GM23338 (cell line): ENCODE results near the gene RPP40. TPM values are rescaled to one million over a fixed set of nuclear protein-coding genes. Genes with fewer than 3 reads are reported as not detected.

ENCODE experiments used
- ATAC-seq: fragments of 200-7000 bp; cut with Tn5 transposase; 3 replicates; pipeline ENCODE4 v1.9.1; 2020
- DNase-seq: peaks from one replicate; pipeline ENCODE4 v3.0.0-alpha.2; 2015; ENCODE audit warnings: low spot score
- H2AFZ ChIP-seq: fragments of 200-600 bp; sonication (generic); 2 replicates; pipeline ENCODE4 v1.8.0; 2016; ENCODE audit warnings: antibody characterized with exemption, mild to moderate bottlenecking, moderate library complexity
- H3F3A ChIP-seq: fragments of 200-600 bp; sonication (generic); replicated peaks from 2 replicates; pipeline ENCODE4 v1.8.0; 2017; ENCODE audit warnings: antibody characterized with exemption, mixed run types, low read depth
- H3K27ac ChIP-seq: fragments of 200-600 bp; sonication (generic); 2 replicates; pipeline ENCODE4 v1.6.1; 2016; ENCODE audit warnings: low read depth
- H3K27me3 ChIP-seq: fragments of 200-600 bp; sonication (generic); 2 replicates; pipeline ENCODE4 v1.8.0; 2016; ENCODE audit warnings: mild to moderate bottlenecking, mixed run types, moderate library complexity; ENCODE audit not compliant: insufficient read depth
- H3K36me3 ChIP-seq: fragments of 200-600 bp; sonication (generic); 2 replicates; pipeline ENCODE4 v1.8.0; 2016; ENCODE audit warnings: mild to moderate bottlenecking; ENCODE audit not compliant: insufficient read depth
- H3K4me1 ChIP-seq: fragments of 200-600 bp; sonication (generic); 2 replicates; pipeline ENCODE4 v1.8.0; 2016; ENCODE audit warnings: mild to moderate bottlenecking, moderate library complexity; ENCODE audit not compliant: insufficient read depth
- H3K4me2 ChIP-seq: fragments of 200-600 bp; sonication (generic); 2 replicates; pipeline ENCODE4 v1.7.1; 2017; ENCODE audit warnings: mixed run types
- H3K4me3 ChIP-seq: fragments of 200-600 bp; sonication (generic); 2 replicates; pipeline ENCODE4 v1.6.1; 2016; ENCODE audit warnings: mixed run types
- H3K79me2 ChIP-seq: fragments of 200-600 bp; sonication (generic); replicated peaks from 2 replicates; pipeline ENCODE4 v1.8.0; 2017; ENCODE audit warnings: mild to moderate bottlenecking; ENCODE audit not compliant: insufficient read depth
- H3K9me2 ChIP-seq: fragments of 200-600 bp; sonication (generic); 2 replicates; pipeline ENCODE4 v1.8.0; 2017; ENCODE audit not compliant: insufficient read depth
- H4K20me1 ChIP-seq: fragments of 200-600 bp; sonication (generic); replicated peaks from 2 replicates; pipeline ENCODE4 v1.8.0; 2017; ENCODE audit warnings: mild to moderate bottlenecking; ENCODE audit not compliant: insufficient read depth
- H3K27ac Mint-ChIP-seq: 2 replicates; pipeline ENCODE4 v1.8.0; 2020; ENCODE audit warnings: inconsistent platforms, mild to moderate bottlenecking, moderate library complexity, mixed read lengths
- H3K27me3 Mint-ChIP-seq: 3 replicates; pipeline ENCODE4 v1.8.0; 2022; ENCODE audit warnings: low read depth, mild to moderate bottlenecking, moderate library complexity, mixed read lengths, inconsistent platforms; ENCODE audit not compliant: insufficient read depth, poor library complexity
- H3K36me3 Mint-ChIP-seq: 3 replicates; pipeline ENCODE4 v1.8.0; 2021; ENCODE audit warnings: low read depth, mild to moderate bottlenecking, inconsistent platforms, moderate library complexity, mixed read lengths
- H3K4me1 Mint-ChIP-seq: 3 replicates; pipeline ENCODE4 v1.8.0; 2020; ENCODE audit warnings: mild to moderate bottlenecking, inconsistent platforms, mixed read lengths
- H3K4me3 Mint-ChIP-seq: 3 replicates; pipeline ENCODE4 v1.8.0; 2021; ENCODE audit warnings: moderate library complexity, mild to moderate bottlenecking, inconsistent platforms, mixed read lengths
- H3K9me3 Mint-ChIP-seq: 3 replicates; pipeline ENCODE4 v1.8.0; 2020; ENCODE audit warnings: moderate library complexity, mild to moderate bottlenecking, inconsistent platforms, mixed read lengths
- CREB1 ChIP-seq: fragments of 250-450 bp; sonication (Bioruptor Pico); IDR thresholded peaks from 2 replicates; pipeline ENCODE4 v1.5.0; 2020; ENCODE audit warnings: low read depth, mild to moderate bottlenecking, moderate library complexity
- CTCF ChIP-seq, 2 experiments: fragments of 200-600 bp in 1 of 2; sonication (generic) in 1 of 2; conservative IDR thresholded peaks; 2 replicates each; pipeline versions ENCODE4 v1.5.1 to v1.6.1; 2016 to 2017; ENCODE audit warnings: antibody characterized with exemption in 2 of 2, low read depth in 2 of 2, mild to moderate bottlenecking in 2 of 2, moderate library complexity in 1 of 2
- EZH2 ChIP-seq: fragments of 200-600 bp; sonication (generic); IDR thresholded peaks from one replicate; pipeline ENCODE4 v1.8.0; 2017; ENCODE audit warnings: antibody characterized with exemption, mild to moderate bottlenecking, low read depth; ENCODE audit not compliant: unreplicated experiment
- EZH2phosphoT487 ChIP-seq: fragments of 200-600 bp; sonication (generic); IDR thresholded peaks from one replicate; pipeline ENCODE4 v1.8.1; 2018; ENCODE audit warnings: antibody characterized with exemption; ENCODE audit not compliant: unreplicated experiment
- JUNB ChIP-seq: IDR thresholded peaks from one replicate; pipeline ENCODE4 v1.6.1; 2016; ENCODE audit warnings: antibody characterized with exemption; ENCODE audit not compliant: unreplicated experiment
- NANOG ChIP-seq: IDR thresholded peaks from 2 replicates; pipeline ENCODE4 v1.6.1; 2016; ENCODE audit warnings: antibody characterized with exemption, borderline replicate concordance
- POLR2AphosphoS5 ChIP-seq: IDR thresholded peaks from 2 replicates; pipeline ENCODE4 v1.6.1; 2016; ENCODE audit warnings: antibody characterized with exemption, low read depth
- REST ChIP-seq: IDR thresholded peaks from one replicate; pipeline ENCODE4 v1.6.1; 2018; ENCODE audit warnings: antibody characterized with exemption; ENCODE audit not compliant: unreplicated experiment
- ZNF114 ChIP-seq: fragments of 250-450 bp; sonication (Bioruptor Pico); IDR thresholded peaks from 2 replicates; pipeline ENCODE4 v1.5.0; 2020; ENCODE audit warnings: mild to moderate bottlenecking, moderate library complexity
- polyA plus RNA-seq: library from polyadenylated mRNA; unstranded; fragments of >200 nt; fragmentation: Nextera tagmentation; extraction: Ambion mirVana; gene quantifications from 2 replicates; pipeline ENCODE4 v1.2.1, GENCODE V29; 2016
- total RNA-seq: library from RNA; depleted of rRNA; stranded (reverse); fragments of >200 nt; shearing (Covaris generic); gene quantifications from 2 replicates; pipeline ENCODE4 v1.2.3, GENCODE V29; 2014
- TF ChIP-seq, protein P1 (sequence below): fragments of 250-450 bp; sonication (Bioruptor Pico); IDR thresholded peaks from 2 replicates; pipeline ENCODE4 v1.5.0; 2020; ENCODE audit warnings: mild to moderate bottlenecking, moderate library complexity

Gene RPP40
- total and polyA plus RNA-seq, 2 experiments from 2014 or later, result 39.3 to 40.4 TPM

- no peak for TF ChIP-seq CTCF (conservative IDR thresholded peaks at IDR 0.05; ENCODE audit: low read depth in 2 of 2)
Measured at GRCh38 chr6:4977468-4977867, 26.4 kb downstream of the RPP40 start (continued).

DNA sequence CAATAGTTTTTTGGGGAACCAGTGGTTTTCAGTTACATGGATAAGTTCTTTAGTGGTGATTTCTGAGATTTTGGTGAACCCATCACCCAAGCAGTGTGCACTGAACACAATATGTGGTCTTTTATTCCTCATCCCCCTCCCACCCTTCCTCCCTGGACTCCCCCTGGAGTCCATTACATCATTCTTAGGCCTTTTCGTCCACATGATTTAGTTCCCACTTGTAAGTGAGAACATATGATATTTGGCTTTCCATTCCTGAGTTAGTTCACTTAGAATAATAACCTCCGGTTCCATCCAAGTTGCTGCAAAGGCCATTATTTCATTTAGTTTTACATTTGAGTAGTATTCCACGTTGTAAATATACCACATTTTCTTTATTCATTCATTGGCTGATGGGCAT is 28.3 kb downstream of the RPP40 start:
- ATAC-seq (no peak), DNase-seq (no peak)
- no peaks in the 10 kb centered on the region for H4K20me1 ChIP-seq
- H3F3A ChIP-seq, result no peaks in the 10 kb centered on the region
- no peak overlapping the region for H2AFZ ChIP-seq
- no peaks in the 10 kb centered on the region for H3K79me2 ChIP-seq
- H3K4me1 ChIP-seq, result peaks cover 7% of the 10 kb centered on the region; the same call in 1 of the 2 replicates
- Mint-ChIP-seq H3K27ac (no peak overlapping the region), H3K9me3 (peaks cover 19% of the 10 kb centered on the region), H3K36me3 (peaks cover 4% of the 10 kb centered on the region), H3K4me1 (peaks cover 19% of the 10 kb centered on the region), H3K4me3 (no peak overlapping the region), H3K27me3 (peaks cover 10% of the 10 kb centered on the region)
- H3K27ac ChIP-seq, result no peak overlapping the region
- H3K36me3 ChIP-seq, result no peaks in the 10 kb centered on the region
- H3K27me3 ChIP-seq, result no peaks in the 10 kb centered on the region
- H3K9me2 ChIP-seq, result peaks cover 6% of the 10 kb centered on the region; the same call in 1 of the 2 replicates
- no peak overlapping the region for H3K4me3 ChIP-seq
- no peak for TF ChIP-seq EZH2phosphoT487
- TF ChIP-seq ZNF114 (CRISPR knock-in tag), result no peak
- TF ChIP-seq POLR2AphosphoS5, result no peak
- no peak overlapping the region for H3K4me2 ChIP-seq

GRCh38 chr6:4974962-4975361 is 28.9 kb downstream of the RPP40 start:
- Histone ChIP-seq H3K79me2 (no peaks in the 10 kb centered on the region), H3K9me2 (peaks cover 6% of the 10 kb centered on the region; the same call in 1 of the 2 replicates), H3K4me2 (0 out of 2 replicates have a peak overlapping the region, but pooled peaks have one; percentile 38), H3K27me3 (no peaks in the 10 kb centered on the region), H3K4me1 (peaks cover 7% of the 10 kb centered on the region; the same call in 1 of the 2 replicates), H2AFZ (peak overlapping the region; percentile 64), H3F3A (no peaks in the 10 kb centered on the region), H4K20me1 (no peaks in the 10 kb centered on the region), H3K4me3 (no peak overlapping the region), H3K36me3 (no peaks in the 10 kb centered on the region), H3K27ac (no peak overlapping the region)
- Mint-ChIP-seq H3K27ac (no peak overlapping the region), H3K4me3 (no peak overlapping the region), H3K36me3 (peaks cover 4% of the 10 kb centered on the region), H3K4me1 (peaks cover 19% of the 10 kb centered on the region), H3K27me3 (peaks cover 7% of the 10 kb centered on the region), H3K9me3 (peaks cover 15% of the 10 kb centered on the region)
- ATAC-seq (no peak), DNase-seq (no peak)
- TF ChIP-seq EZH2 (no peak), NANOG (no peak), JUNB (no peak), CREB1 (CRISPR knock-in tag) (no peak), REST (no peak)
- TF ChIP-seq, protein P1, sequence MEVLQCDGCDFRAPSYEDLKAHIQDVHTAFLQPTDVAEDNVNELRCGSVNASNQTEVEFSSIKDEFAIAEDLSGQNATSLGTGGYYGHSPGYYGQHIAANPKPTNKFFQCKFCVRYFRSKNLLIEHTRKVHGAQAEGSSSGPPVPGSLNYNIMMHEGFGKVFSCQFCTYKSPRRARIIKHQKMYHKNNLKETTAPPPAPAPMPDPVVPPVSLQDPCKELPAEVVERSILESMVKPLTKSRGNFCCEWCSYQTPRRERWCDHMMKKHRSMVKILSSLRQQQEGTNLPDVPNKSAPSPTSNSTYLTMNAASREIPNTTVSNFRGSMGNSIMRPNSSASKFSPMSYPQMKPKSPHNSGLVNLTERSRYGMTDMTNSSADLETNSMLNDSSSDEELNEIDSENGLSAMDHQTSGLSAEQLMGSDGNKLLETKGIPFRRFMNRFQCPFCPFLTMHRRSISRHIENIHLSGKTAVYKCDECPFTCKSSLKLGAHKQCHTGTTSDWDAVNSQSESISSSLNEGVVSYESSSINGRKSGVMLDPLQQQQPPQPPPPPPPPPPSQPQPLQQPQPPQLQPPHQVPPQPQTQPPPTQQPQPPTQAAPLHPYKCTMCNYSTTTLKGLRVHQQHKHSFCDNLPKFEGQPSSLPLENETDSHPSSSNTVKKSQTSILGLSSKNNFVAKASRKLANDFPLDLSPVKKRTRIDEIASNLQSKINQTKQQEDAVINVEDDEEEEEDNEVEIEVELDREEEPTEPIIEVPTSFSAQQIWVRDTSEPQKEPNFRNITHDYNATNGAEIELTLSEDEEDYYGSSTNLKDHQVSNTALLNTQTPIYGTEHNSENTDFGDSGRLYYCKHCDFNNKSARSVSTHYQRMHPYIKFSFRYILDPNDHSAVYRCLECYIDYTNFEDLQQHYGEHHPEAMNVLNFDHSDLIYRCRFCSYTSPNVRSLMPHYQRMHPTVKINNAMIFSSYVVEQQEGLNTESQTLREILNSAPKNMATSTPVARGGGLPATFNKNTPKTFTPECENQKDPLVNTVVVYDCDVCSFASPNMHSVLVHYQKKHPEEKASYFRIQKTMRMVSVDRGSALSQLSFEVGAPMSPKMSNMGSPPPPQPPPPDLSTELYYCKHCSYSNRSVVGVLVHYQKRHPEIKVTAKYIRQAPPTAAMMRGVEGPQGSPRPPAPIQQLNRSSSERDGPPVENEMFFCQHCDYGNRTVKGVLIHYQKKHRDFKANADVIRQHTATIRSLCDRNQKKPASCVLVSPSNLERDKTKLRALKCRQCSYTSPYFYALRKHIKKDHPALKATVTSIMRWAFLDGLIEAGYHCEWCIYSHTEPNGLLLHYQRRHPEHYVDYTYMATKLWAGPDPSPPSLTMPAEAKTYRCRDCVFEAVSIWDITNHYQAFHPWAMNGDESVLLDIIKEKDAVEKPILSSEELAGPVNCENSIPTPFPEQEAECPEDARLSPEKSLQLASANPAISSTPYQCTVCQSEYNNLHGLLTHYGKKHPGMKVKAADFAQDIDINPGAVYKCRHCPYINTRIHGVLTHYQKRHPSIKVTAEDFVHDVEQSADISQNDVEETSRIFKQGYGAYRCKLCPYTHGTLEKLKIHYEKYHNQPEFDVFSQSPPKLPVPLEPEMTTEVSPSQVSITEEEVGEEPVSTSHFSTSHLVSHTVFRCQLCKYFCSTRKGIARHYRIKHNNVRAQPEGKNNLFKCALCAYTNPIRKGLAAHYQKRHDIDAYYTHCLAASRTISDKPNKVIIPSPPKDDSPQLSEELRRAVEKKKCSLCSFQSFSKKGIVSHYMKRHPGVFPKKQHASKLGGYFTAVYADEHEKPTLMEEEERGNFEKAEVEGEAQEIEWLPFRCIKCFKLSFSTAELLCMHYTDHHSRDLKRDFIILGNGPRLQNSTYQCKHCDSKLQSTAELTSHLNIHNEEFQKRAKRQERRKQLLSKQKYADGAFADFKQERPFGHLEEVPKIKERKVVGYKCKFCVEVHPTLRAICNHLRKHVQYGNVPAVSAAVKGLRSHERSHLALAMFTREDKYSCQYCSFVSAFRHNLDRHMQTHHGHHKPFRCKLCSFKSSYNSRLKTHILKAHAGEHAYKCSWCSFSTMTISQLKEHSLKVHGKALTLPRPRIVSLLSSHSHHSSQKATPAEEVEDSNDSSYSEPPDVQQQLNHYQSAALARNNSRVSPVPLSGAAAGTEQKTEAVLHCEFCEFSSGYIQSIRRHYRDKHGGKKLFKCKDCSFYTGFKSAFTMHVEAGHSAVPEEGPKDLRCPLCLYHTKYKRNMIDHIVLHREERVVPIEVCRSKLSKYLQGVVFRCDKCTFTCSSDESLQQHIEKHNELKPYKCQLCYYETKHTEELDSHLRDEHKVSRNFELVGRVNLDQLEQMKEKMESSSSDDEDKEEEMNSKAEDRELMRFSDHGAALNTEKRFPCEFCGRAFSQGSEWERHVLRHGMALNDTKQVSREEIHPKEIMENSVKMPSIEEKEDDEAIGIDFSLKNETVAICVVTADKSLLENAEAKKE (CRISPR knock-in tag), result no peak
